HG03442 (cell line): ENCODE data around the gene PES1.
A peak's percentile ranks its signal among the peaks of the same experiment; 100 is the strongest.
"Not testable (repeated sequence)": the region's sequence is repeated elsewhere in the genome, so short reads cannot be mapped to it uniquely, and the experiment has no call there.

Experiments used
- ATAC-seq: cut with Tn5 transposase; IDR thresholded peaks from one replicate; pipeline ENCODE4 v1.9.1; 2021; ENCODE audit warnings: mild to moderate bottlenecking, moderate library complexity; ENCODE audit not compliant: unreplicated experiment

Gene PES1

DNA sequence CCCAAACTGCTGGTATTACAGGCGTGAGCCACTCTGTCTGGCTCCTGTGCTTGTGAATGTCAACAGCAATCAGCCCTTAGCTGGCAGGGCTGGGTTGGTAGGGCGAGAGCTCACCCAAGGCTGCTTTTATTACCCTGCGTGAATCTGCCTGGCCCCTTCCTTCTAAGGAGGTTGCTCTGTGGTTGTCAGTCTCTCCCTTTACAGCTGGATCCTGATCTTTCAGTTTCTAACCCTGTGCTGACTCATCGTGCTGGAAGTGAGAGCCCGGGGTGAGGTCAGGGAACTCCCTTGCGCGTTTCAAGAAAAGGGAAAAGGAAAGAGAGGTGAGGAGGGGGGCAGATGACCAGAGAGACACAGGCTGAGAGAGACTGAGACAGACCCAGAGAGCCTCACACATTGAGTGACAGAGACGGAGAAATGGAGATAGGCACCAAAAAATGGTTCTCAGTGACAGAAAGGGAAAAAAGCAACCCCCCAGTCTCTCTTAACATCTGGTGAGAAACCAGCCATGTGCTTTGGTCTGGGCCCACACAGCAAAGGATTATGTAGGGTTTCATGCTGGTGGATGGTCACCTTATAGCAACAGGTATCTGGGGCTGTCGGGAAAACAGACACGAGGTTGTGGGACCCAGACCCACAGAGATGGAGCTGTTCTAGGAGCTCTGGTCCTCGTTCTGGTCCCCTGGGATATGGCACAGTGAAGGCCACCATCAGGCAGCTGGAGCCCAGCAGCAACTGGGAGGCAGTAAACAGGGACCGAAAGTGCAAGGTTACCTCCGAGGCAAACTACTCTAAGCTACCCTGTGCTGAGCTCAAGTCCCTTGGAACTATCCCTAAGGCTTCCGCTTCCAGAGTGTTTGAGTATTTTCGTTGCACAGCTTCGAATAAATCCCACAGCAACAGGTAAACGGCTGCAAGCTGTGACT, 17.8 kb upstream of the PES1 start:
- ATAC-seq: peak; percentile 47

- no peak for ATAC-seq
Observed at GRCh38 chr22:30607939-30608338, 16.2 kb upstream of the PES1 start.

DNA sequence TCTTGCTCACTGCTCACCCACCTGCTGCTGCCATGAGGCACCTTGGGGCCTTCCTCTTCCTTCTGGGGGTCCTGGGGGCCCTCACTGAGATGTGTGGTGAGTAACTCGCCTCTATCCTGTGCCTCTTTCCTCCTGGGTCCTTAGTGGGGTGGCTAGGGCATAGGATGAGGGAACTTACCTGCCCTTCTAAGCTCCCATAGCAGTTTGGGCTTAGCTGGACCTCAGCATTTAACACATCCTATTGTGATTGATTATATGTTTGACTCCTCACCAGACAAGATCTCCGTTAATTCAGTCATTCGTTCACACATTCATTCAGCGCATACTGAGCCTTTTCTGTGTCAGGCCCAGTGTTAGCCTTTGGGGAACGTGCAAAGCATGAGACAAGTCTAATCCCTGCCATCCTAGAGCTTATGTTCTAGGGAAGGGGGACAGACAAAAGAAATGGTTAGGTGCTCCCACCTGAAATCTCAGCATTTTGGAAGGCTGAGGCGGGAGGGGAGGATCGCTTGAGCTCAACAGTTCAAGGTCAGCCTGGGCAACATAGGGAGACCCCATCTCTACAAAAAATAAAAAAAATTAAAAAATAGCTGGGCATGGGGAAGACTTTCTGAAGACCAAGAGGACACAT, 15.7 kb upstream of the PES1 start:
- no peak for ATAC-seq

- ATAC-seq: no peak
Observed at GRCh38 chr22:30606455-30607299, 15.0 kb upstream of the PES1 start, which contains the start of gene TCN2. TCN2 (plus strand) TSS chr22:30607174; CDS start chr22:30607332, 158 bp downstream.

DNA sequence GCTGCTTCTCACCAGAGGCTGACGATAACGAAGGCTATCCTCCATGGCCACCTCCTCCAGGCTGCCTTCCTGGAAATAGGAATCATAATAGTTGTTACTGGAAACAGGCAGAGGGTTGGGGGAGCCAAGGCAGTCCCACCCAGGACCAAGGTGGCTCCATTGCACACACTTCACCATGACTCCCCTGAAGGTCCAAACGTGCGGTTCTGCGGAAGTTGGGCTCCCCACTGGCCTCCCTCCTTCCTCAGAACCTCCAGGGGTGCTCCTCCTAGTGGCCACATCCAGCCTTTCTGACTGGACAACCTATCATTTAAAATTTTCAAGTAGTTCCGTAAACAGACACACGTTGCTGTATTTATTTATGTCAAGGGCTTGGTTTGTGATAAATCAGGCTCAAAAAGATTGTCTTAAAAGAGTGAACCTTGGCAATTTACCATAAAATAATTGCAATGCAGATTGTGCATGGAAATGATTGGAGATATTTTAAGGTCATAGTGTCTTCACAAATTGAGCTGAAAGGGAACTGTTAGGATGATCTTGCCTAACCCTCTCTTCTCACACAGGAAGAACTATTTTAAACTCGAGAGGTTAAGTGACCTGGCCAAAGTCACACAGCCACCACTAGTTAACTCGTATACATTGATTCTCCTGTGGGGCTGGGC, 13.9 kb upstream of the PES1 start:
- ATAC-seq: no peak

DNA sequence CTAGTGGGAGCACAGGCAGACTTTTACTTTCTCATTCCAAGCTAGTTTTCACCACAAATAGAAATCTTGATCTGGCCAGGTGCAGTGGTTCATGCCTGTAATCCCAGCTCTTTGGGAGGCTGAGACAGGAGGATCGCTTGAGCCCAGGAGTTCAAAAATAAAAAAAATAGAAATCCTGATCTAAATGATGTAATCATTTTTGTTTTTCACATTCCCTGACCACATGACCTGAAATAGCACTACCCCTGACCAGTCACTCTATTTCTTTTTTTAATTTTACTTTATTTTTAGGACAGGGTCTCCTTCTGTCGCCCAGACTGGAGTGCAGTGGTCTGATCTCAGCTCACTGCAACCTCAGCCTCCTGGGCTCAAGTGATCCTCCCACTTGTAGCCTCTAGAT, 13.0 kb upstream of the PES1 start:
- no peak for ATAC-seq

GRCh38 chr22:30603801-30604200, 12.1 kb upstream of the PES1 start:
- no peak for ATAC-seq

DNA sequence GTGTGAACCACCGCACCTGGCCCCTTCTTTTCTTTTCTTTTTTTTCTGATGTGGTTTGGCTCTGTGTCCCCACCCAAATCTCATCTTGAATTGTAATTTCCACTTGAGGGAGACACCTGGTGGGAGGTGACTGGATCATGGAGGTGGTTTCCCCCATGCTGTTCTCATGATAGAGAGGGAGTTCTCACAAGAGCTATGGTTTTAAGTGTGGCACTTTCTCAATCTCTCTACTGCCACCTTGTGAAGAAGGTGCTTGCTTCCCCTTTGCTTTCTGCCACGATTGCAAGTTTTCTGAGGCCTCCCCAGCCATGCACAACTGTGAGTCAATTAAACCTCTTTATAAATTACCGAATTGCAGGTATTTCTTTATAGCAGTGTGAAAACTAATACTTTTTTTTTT, 10.3 kb upstream of the PES1 start:
- ATAC-seq: no peak

GRCh38 chr22:30601464-30601863, 9.8 kb upstream of the PES1 start:
- no peak for ATAC-seq

DNA sequence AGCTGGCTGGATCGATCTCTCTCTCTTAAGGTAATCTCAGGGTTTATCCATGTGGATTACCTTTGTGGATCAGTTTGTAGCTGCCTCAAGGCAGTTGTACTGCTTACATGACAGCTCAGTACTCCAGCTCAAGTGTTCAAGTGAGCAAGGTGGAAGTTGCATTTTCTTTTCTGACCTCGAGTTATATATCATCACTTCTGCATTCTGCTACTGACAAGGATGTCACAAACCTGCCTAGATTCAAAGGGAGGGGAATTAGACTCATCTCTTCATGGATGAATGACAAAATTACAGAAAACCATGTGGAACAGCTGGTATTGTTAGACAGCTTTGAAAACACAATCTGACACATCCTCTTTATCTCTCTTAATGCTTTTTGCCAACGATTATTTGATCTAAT, 9.2 kb upstream of the PES1 start:
- no peak for ATAC-seq

DNA sequence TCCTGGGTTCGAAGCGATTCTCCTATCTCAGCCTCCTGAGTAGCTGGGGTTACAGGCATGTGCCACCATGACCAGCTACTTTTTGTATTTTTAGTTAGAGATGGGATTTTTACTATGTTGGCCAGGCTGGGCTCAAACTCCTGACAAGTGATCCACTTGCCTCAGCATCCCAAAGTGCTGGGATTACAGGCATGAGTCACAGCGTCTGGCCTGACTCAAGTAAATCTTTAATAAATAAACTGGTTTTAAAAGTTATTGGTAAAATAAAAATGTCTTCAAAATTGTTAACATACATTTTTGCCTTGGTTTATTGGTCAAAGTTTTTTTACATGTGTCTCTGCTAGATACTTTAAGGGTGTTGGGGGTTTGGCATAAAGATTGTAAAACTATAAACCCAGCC, 7.3 kb upstream of the PES1 start:
- no peak for ATAC-seq

DNA sequence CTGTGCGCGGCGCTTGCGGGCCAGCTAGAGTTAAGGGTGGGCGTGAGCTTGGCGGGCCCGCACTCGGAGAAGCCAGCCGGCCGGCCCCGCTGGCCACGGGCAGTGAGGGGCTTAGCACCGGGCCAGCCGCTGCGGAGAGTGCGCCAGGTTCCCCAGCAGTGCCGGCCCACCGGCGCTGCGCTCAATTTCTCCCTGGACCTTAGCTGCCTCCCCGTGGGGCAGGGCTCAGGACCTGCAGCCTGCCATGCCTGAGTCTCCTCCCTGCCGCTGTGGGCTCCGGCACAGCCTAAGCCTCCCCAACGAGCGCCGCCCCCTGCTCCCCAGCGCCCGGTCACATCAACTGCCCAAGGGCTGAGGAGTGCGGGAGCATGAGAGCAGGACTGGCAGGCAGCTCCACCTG, 5.2 kb upstream of the PES1 start:
- no peak for ATAC-seq

GRCh38 chr22:30596199-30596598, 4.5 kb upstream of the PES1 start:
- ATAC-seq: no peak

DNA sequence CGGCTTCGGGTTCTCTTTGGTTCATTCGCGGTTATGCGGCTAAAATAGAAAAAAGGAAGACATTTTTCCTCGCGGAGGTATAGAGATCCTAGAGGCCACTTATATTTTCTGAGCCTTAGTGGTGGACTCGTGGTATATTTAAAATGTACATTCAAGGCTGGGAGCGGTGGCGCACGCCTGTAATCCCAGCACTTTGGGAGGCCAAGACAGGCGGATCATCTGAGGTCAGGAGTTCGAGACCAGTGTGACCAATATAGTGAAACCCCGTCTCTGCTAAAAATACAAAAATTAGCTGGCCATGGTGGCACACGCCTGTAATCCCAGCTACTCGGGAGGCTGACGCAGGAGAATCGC, 627 bp upstream of the PES1 start:
- ATAC-seq: not testable (repeated sequence)

DNA sequence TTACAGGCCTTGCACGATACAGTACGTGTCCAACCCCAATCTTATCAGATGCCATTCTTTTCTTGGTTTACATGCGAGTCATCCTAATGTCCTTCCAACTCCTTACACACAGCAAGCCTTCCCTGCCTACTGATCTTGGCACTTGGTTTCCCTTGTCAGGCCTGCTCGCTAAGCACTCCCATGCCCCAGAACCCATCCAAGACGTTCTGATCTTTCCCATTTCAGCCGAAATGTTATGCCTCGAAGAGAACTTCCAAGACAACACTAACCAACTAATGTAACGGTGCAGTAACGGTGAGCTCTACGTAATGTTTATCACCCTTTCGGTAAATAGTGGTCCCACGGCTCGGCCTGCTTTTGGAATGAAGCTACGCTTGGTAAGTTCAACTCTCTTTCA, 521 bp downstream of the PES1 start:
- no peak for ATAC-seq

GRCh38 chr22:30586414-30586813, 5.3 kb downstream of the PES1 start:
- no peak for ATAC-seq

DNA sequence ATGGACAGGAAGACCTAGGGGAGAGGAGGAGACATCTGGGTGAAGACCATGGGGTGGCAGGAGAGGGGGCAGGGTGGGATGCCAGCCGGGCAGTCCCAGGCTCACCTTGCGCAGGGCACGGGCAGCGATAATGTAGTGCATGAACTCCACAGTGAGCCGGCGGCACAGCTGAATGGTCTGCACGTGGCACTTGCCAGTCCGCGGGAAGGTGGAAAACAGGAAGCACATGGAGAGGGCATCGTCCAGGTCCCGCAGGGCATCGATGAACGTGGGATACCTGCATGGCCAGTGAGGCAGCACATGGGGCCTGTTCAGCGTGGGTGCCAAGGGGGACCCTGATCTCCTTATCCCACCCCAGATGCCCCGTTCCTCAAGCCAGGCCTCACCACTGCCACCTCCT, 7.3 kb downstream of the PES1 start:
- no peak for ATAC-seq

DNA sequence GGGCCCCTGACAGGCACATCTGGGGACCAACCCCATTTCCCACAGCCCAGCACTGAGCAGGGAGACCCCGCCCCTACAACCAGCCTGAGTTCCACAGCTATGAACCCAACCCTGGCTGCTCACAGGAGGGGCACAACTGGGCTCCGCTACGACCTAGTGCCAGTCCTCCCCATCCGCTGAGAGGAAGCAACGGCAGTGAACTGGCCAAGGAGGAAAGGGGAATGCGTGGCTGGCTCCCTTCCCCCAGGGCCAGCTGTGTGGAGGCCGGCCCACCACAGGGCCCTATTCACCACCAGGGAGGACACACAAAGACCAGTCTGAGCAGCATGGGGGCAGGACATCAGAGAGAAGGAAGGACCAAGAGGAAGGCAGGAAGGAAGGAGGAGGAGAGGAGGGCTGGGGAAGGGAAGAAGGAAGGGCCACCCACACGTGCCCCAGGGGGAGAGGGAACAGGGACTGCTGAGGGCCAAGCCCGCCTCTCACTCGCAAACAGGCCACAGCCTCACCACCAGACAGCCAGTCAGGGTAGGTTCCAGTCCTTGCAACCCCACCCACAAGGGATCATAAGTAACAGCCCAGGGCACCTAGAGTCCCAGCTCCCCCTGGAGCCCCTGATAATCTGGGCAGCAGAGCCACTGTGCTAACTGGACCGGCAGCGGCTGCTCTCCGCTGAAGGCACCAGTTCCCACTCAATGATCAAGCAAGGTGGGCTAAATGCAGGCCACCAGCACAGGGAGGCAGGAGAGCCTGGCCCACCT, 8.7 kb downstream of the PES1 start:
- no peak for ATAC-seq

GRCh38 chr22:30582051-30582450, 9.7 kb downstream of the PES1 start:
- no peak for ATAC-seq

GRCh38 chr22:30580896-30581295, 10.8 kb downstream of the PES1 start:
- ATAC-seq: no peak
